GM19043 (cell line): ENCODE results near the gene HAGHL.
"Not testable (repeated sequence)": the region's sequence is repeated elsewhere in the genome, so short reads cannot be mapped to it uniquely, and the experiment has no call there.

Source experiments
- ATAC-seq: cut with Tn5 transposase; IDR thresholded peaks from one replicate; pipeline ENCODE4 v1.9.1; 2021; ENCODE audit warnings: low read depth; ENCODE audit not compliant: unreplicated experiment

HAGHL gene

GRCh38 chr16:750485-750884, 23.6 kb downstream of the HAGHL start:
- no peak for ATAC-seq

GRCh38 chr16:751152-752006, 24.5 kb downstream of the HAGHL start:
- ATAC-seq, result no peak

GRCh38 chr16:752007-752312, 25.1 kb downstream of the HAGHL start:
- ATAC-seq, result no peak

GRCh38 chr16:754121-754607, 27.3 kb downstream of the HAGHL start:
- ATAC-seq, result not testable (repeated sequence)

- ATAC-seq, result no peak
These were observed 27.8 kb downstream of the HAGHL start for GRCh38 chr16:754656-755055.

- ATAC-seq, result no peak
These were observed 29.5 kb downstream of the HAGHL start for GRCh38 chr16:756428-756827.

GRCh38 chr16:759110-759910, 32.4 kb downstream of the HAGHL start:
- no peak for ATAC-seq

- no peak for ATAC-seq
These were observed 33.2 kb downstream of the HAGHL start for GRCh38 chr16:760065-760464.

GRCh38 chr16:760545-761343, 33.8 kb downstream of the HAGHL start, which contains the start of gene MSLN:
Gene MSLN (plus strand): TSS chr16:760734. CDS start chr16:762681, 1,947 bp downstream.
- no peak for ATAC-seq

GRCh38 chr16:761625-762513, 35.0 kb downstream of the HAGHL start:
- ATAC-seq, result no peak

GRCh38 chr16:762595-763268, 35.8 kb downstream of the HAGHL start:
- no peak for ATAC-seq

- no peak for ATAC-seq
These were observed 36.7 kb downstream of the HAGHL start for GRCh38 chr16:763369-764183.

GRCh38 chr16:764184-764750, 37.4 kb downstream of the HAGHL start:
- ATAC-seq, result no peak

GRCh38 chr16:764848-765487, 38.1 kb downstream of the HAGHL start:
- ATAC-seq, result no peak

- no peak for ATAC-seq
These were observed 38.6 kb downstream of the HAGHL start for GRCh38 chr16:765488-765865.

GRCh38 chr16:766008-766819, 39.3 kb downstream of the HAGHL start:
- no peak for ATAC-seq
